Ovary (tissue), 3 donors: Measurements from ENCODE around the gene GHR.
"Not testable (repeated sequence)": the region's sequence is repeated elsewhere in the genome, so short reads cannot be mapped to it uniquely, and the experiment has no call there.

Experiments used
- CTCF ChIP-seq, 3 donors: fragments of 450-650 bp in 2 of 3; fragments of 200-600 bp in 1 of 3; IDR thresholded peaks; one replicate each; pipeline versions ENCODE4 v1.5.1 to v1.8.0; 2016 to 2022; ENCODE audit warnings: antibody characterized with exemption in 3 of 3, mild to moderate bottlenecking in 1 of 3
- EP300 ChIP-seq: sonication (generic); formaldehyde crosslinking; IDR thresholded peaks from one replicate; pipeline ENCODE4 v1.6.1; 2017; ENCODE audit warnings: antibody characterized with exemption
- POLR2A ChIP-seq: fragments of 450-650 bp; IDR thresholded peaks from one replicate; pipeline ENCODE4 v1.6.1; 2017; ENCODE audit warnings: antibody characterized with exemption, mild to moderate bottlenecking, moderate library complexity
- donor health status: DM: no; HTN: no; CAD: no.

GRCh38 chr5:42734531-42735058, 311.4 kb downstream of the GHR start:
- TF ChIP-seq POLR2A; CTCF (IDR thresholded peaks at IDR 0.05); EP300: not testable (repeated sequence)
